Spleen (tissue), 11 donors: ENCODE results near the gene TRIO. TPM values are rescaled to one million over a fixed set of nuclear protein-coding genes. Genes with fewer than 3 reads are reported as not detected.

Experiments used
- DNase-seq: peaks from one replicate; pipeline ENCODE4 v3.0.0-alpha.2; 2020
- H3K27ac ChIP-seq, 8 donors: fragments of 200-600 bp; sonication (generic) in 7 of 8; 1 replicate in 4 of 8; 2 replicates in 4 of 8; pipeline versions ENCODE4 v1.5.0 to v1.8.0; 2016 to 2021; ENCODE audit warnings: inconsistent platforms in 4 of 8, mild to moderate bottlenecking in 4 of 8, moderate library complexity in 1 of 8
- H3K27me3 ChIP-seq, 7 donors: fragments of 200-600 bp; sonication (generic) in 6 of 7; replicated peaks in 1 of 7; 1 replicate in 4 of 7; 2 replicates in 3 of 7; pipeline versions ENCODE4 v1.5.0 to v1.8.0; 2016 to 2021; ENCODE audit warnings: inconsistent platforms in 3 of 7, mild to moderate bottlenecking in 1 of 7
- H3K36me3 ChIP-seq, 6 donors: fragments of 200-600 bp; sonication (generic) in 5 of 6; 1 replicate in 4 of 6; 2 replicates in 2 of 6; pipeline versions ENCODE4 v1.5.0 to v1.8.0; 2016 to 2021; ENCODE audit warnings: inconsistent platforms in 2 of 6
- H3K4me1 ChIP-seq, 6 donors: fragments of 200-600 bp; sonication (generic) in 5 of 6; 1 replicate in 3 of 6; 2 replicates in 3 of 6; pipeline versions ENCODE4 v1.5.0 to v1.8.0; 2016 to 2021; ENCODE audit warnings: inconsistent platforms in 3 of 6
- H3K4me3 ChIP-seq, 8 donors: fragments of 200-600 bp; sonication (generic) in 7 of 8; 1 replicate in 4 of 8; 2 replicates in 4 of 8; pipeline versions ENCODE4 v1.5.0 to v1.8.0; 2016 to 2021; ENCODE audit warnings: inconsistent platforms in 4 of 8, mild to moderate bottlenecking in 4 of 8, moderate library complexity in 2 of 8
- H3K9me3 ChIP-seq, 8 donors: fragments of 200-600 bp; sonication (generic) in 7 of 8; 1 replicate in 4 of 8; 2 replicates in 4 of 8; pipeline versions ENCODE4 v1.5.0 to v1.8.0; 2016 to 2021; ENCODE audit warnings: inconsistent platforms in 4 of 8
- POLR2A ChIP-seq, 3 donors: fragments of 450-650 bp; IDR thresholded peaks; one replicate each; pipeline ENCODE4 v1.5.1; 2017; ENCODE audit warnings: antibody characterized with exemption in 3 of 3, mild to moderate bottlenecking in 1 of 3
- POLR2AphosphoS5 ChIP-seq, 3 donors: sonication (generic); formaldehyde crosslinking; IDR thresholded peaks; one replicate each; pipeline ENCODE4 v1.5.1; 2017; ENCODE audit warnings: antibody characterized with exemption in 3 of 3
- WGBS, 5 donors: extraction: QIAGEN DNeasy Blood & Tissue Kit in 3 of 5; methylation state at CpG; one replicate each; pipeline versions ENCODE4 v1.1.5 to v1.1.7; 2013 to 2018; 5-methylcytosine and 5-hydroxymethylcytosine counted together
- intact Hi-C: fragments of 100-400 bp; cut with DNase I; formaldehyde crosslinking; loops from one replicate; pipeline ENCODE4 v1.15.0; 2023; ENCODE audit warnings: low total_unique reads
- polyA plus RNA-seq, 3 donors: library from polyadenylated mRNA; stranded (reverse); fragments of 200-250 nt; gene quantifications; one replicate each; pipeline ENCODE4 v1.2.1, GENCODE V29; 2013
- total RNA-seq, 7 donors: library from RNA; depleted of rRNA in 3 of 7; stranded (reverse); fragments of >200 nt in 3 of 7; fragmentation: NEBNext Ultra II Directional in 4 of 7; extraction: Animal tissue kit (Norgen Biotek cat#: 25700) in 4 of 7; gene quantifications; one replicate each; pipeline versions ENCODE4 v1.1.0 to v1.2.1, GENCODE V29; 2016 to 2021
- TF ChIP-seq, protein P1 (sequence below), 11 experiments: fragments of 200-600 bp in 7 of 11; fragments of 450-650 bp in 4 of 11; sonication (generic) in 4 of 11; IDR thresholded peaks in 8 of 11; conservative IDR thresholded peaks in 3 of 11; 1 replicate in 7 of 11; 2 replicates in 4 of 11; pipeline versions ENCODE4 v1.4.0 to v1.8.0; 2016 to 2021; ENCODE audit warnings: antibody characterized with exemption in 11 of 11, inconsistent platforms in 4 of 11, mild to moderate bottlenecking in 1 of 11
- donor health status: healthy with polysubstance abuse.
- donor health status: DM: no; HTN: no; CAD: no; lungs with moderate emphysema.
- donor health status: DM: no; HTN: no; CAD: no.
- donor health status: Bipolar disorder and iron deficiency.
- donor health status: healthy.
- donor health status: DM: no; HTN: no; CAD: no.
- donor health status: DM: yes; HTN: yes; CAD: no.

Gene TRIO
- total and polyA plus RNA-seq, 10 donors = 21.5 to 280 (median 190) TPM

DNA sequence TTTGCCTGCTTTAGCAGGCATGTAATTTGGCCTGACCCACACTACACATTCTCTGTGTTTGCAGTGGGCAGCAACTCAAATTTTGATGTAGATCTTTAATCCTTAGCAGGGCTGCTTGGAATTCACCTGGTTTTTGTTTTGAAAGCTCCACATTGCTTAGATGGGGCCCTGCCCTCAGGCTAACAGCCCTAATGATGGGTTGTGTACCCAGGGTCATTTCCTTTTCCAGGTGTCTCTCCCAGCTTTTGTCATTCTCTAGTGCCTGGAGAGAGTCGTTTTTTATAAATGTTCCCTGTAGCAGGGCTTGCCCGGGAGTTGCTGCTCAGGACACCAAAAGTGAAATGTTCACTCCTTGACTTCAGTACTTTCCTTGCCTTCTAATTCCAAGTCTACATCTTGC, 126.3 kb downstream of the TRIO start:
- intact Hi-C loops = loop anchor here (5.0 to 10.0 kb wide), 3 partner anchors 55 to 162 kb away; partner anchors contain the start of gene TRIO

DNA sequence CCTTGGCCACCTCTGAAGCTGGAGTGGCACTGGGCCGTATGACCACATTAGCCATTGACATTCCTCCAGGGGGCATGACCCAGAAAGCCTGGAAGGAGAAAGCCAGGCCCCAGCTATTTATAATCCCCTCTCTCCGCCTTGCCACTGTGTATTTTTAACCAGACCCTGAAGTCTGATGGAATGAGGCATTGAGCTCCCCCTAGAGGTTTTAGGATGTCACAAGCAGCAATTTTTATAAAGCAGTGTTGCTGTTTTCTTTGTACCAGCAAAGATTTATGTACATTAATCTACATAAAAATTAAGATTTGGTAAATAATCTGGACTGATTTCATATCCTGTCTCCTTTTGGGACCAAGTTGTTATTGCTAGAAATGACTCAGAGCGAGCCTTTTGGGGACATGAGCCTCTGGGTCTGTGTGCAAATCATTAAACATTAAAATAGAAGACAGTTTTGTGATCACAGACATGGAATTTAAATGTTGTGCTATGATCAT, 127.1 kb downstream of the TRIO start:
- H3K4me3 ChIP-seq = no peak overlapping the region

More for the DNA sequence above, 126.3 kb downstream of the TRIO start:
- TF ChIP-seq POLR2AphosphoS5 (IDR thresholded peaks at IDR 0.05) = no peak
- no peak for TF ChIP-seq POLR2A (IDR thresholded peaks at IDR 0.05)
- TF ChIP-seq, protein P1, sequence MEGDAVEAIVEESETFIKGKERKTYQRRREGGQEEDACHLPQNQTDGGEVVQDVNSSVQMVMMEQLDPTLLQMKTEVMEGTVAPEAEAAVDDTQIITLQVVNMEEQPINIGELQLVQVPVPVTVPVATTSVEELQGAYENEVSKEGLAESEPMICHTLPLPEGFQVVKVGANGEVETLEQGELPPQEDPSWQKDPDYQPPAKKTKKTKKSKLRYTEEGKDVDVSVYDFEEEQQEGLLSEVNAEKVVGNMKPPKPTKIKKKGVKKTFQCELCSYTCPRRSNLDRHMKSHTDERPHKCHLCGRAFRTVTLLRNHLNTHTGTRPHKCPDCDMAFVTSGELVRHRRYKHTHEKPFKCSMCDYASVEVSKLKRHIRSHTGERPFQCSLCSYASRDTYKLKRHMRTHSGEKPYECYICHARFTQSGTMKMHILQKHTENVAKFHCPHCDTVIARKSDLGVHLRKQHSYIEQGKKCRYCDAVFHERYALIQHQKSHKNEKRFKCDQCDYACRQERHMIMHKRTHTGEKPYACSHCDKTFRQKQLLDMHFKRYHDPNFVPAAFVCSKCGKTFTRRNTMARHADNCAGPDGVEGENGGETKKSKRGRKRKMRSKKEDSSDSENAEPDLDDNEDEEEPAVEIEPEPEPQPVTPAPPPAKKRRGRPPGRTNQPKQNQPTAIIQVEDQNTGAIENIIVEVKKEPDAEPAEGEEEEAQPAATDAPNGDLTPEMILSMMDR (IDR thresholded peaks at IDR 0.05 in 8 of 11, conservative IDR thresholded peaks at IDR 0.05 in 3 of 11) = no peak
- DNase-seq = no peak
- Histone ChIP-seq H3K4me3 (no peak overlapping the region), H3K9me3 (no peaks in the 10 kb centered on the region), H3K36me3 (peaks cover 0 to 14% (median 5%) of the 10 kb centered on the region in 6 donors), H3K27ac (peak overlapping the region in 5 of 8 donors; percentile 13 to 55 (median 53)), H3K4me1 (peaks cover 23 to 64% (median 36%) of the 10 kb centered on the region in 6 donors), H3K27me3 (no peaks in the 10 kb centered on the region)
- WGBS, 5 donors = 76 to 88% (median 84%) methylated on average over 2 of the region's 2 CpGs

DNA sequence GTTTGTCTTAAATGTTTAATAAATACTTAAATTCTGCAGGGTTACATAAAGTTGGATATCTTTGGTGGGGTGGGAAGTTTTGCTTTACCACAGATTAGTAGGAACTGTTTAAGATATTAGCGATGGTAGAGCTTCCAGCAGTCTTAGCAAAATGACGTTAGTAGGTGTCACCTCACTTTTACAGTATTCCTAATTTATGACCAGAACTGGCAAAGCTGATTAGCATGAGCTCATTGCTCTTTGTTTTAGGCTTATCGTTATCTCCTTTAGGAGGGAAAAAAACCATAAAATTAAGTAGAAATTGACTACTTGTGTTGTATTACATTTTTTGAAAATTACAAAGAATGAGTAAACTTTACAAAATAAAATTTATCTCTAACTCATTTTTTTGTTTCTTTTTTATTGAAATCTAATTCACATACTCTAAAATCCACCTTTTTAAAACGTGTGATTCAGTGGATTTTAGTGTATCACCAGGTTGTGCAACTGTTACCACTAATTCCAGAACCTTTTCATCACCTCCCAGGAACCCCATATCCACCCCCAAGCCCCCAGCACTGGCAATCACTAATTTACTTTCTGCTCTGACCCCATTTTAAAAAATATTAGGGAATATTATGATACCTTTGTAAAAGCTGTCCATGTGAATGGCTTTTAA, 129.5 kb downstream of the TRIO start:
- no peak for DNase-seq
- Histone ChIP-seq H3K27ac (no peak overlapping the region), H3K4me3 (no peak overlapping the region), H3K36me3 (peaks cover 0 to 14% (median 5%) of the 10 kb centered on the region in 6 donors), H3K27me3 (no peaks in the 10 kb centered on the region), H3K9me3 (no peaks in the 10 kb centered on the region), H3K4me1 (peaks cover 16 to 46% (median 34%) of the 10 kb centered on the region in 6 donors)
- 81 to 90% (median 85%) methylated on average over 4 of the region's 4 CpGs for WGBS, 5 donors
- intact Hi-C loops = loop anchor here (10.0 kb wide), 1 partner anchor 288 kb away; no protein-coding TSS in a partner anchor
- TF ChIP-seq, protein P1 (IDR thresholded peaks at IDR 0.05 in 8 of 11, conservative IDR thresholded peaks at IDR 0.05 in 3 of 11) = no peak
- TF ChIP-seq POLR2AphosphoS5 (IDR thresholded peaks at IDR 0.05) = no peak
- no peak for TF ChIP-seq POLR2A (IDR thresholded peaks at IDR 0.05)

More for the DNA sequence above, 127.1 kb downstream of the TRIO start:
- TF ChIP-seq, protein P1 (IDR thresholded peaks at IDR 0.05 in 8 of 11, conservative IDR thresholded peaks at IDR 0.05 in 3 of 11) = peak; percentile 39 to 78 (median 69)
- TF ChIP-seq POLR2AphosphoS5 (IDR thresholded peaks at IDR 0.05) = no peak
- no peak for DNase-seq
- Histone ChIP-seq H3K36me3 (peaks cover 0 to 14% (median 5%) of the 10 kb centered on the region in 6 donors), H3K9me3 (no peaks in the 10 kb centered on the region), H3K27ac (peak overlapping the region in 5 of 8 donors; percentile 13 to 55 (median 53)), H3K4me1 (peaks cover 16 to 55% (median 28%) of the 10 kb centered on the region in 6 donors), H3K27me3 (no peaks in the 10 kb centered on the region)
- WGBS, 5 donors = 21 to 49% (median 34%) methylated on average over 3 of the region's 3 CpGs
- intact Hi-C loops = loop anchor here (10.0 kb wide), 1 partner anchor 285 kb away; no protein-coding TSS in a partner anchor

DNA sequence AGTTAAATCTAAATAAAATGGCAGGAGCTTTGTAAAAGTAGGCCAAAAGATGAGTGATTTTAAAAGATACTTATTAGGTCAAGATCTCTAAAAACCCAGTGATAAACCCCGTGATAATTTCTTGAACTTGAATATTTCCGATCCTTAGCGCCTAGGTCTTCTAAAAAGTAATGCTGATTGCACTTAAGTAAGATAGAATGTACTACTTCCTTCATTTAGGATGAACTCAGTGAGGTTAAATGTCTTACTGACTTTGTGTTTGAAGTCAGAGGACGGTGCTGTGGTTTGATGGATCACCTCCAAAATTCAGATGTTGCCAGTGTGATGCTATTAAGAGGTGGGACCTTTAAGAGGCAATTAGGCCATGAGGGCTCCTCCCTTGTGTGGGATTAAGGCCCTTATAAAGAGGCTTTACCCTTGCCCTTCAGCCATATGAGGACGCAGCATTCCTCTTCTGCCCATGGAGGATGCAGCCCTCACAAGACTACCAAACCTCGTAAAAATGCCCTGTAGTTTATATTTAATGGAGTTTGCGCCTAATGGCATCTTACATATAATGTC, 130.1 kb downstream of the TRIO start:
- Histone ChIP-seq H3K27ac (no peak overlapping the region), H3K9me3 (no peaks in the 10 kb centered on the region), H3K4me1 (peaks cover 13 to 40% (median 31%) of the 10 kb centered on the region in 6 donors), H3K36me3 (peaks cover 0 to 14% (median 5%) of the 10 kb centered on the region in 6 donors), H3K27me3 (no peaks in the 10 kb centered on the region), H3K4me3 (no peak overlapping the region)
- DNase-seq = no peak
- 88 to 94% (median 91%) methylated on average over 7 of the region's 7 CpGs for WGBS, 5 donors
- intact Hi-C loops = loop anchor here (10.0 kb wide), 1 partner anchor 288 kb away; no protein-coding TSS in a partner anchor
- TF ChIP-seq, protein P1 (IDR thresholded peaks at IDR 0.05 in 8 of 11, conservative IDR thresholded peaks at IDR 0.05 in 3 of 11) = no peak
- TF ChIP-seq POLR2A (IDR thresholded peaks at IDR 0.05) = no peak
- TF ChIP-seq POLR2AphosphoS5 (IDR thresholded peaks at IDR 0.05) = no peak
